SK-N-SH (cell line): ENCODE results near the gene SLC17A9. TPM values are rescaled to one million over a fixed set of nuclear protein-coding genes. Genes with fewer than 3 reads are reported as not detected.

Experiments
- CTCF ChIA-PET: fragments of 300-600, 350-600 bp; formaldehyde crosslinking; extraction: SDS; loops from one replicate; lab custom pipeline; 2021; lab: Yijun Ruan, JAX
- POLR2A ChIA-PET: fragments of 350-600 bp; sonication (Branson Sonifier 250); formaldehyde crosslinking; extraction: SDS; loops from one replicate; lab custom pipeline; 2020; ENCODE audit warnings: antibody characterized with exemption, inconsistent platforms; lab: Yijun Ruan, JAX
- DNase-seq: peaks from one replicate; pipeline ENCODE4 v3.0.0; 2012
- H2AFZ ChIP-seq: fragments of 200-600 bp; sonication (generic); 2 replicates; pipeline ENCODE4 v1.8.1; 2016; ENCODE audit warnings: antibody characterized with exemption, mild to moderate bottlenecking, low read depth
- H3F3A ChIP-seq: fragments of 200-600 bp; sonication (generic); replicated peaks from 2 replicates; pipeline ENCODE3; 2016; ENCODE audit warnings: antibody characterized with exemption, mild to moderate bottlenecking; ENCODE audit not compliant: insufficient read depth
- H3K27ac ChIP-seq, 2 experiments: fragments of 200-500 bp in 1 of 2; fragments of 200-600 bp in 1 of 2; sonication (Bioruptor generic) in 1 of 2; sonication (generic), shearing (Covaris generic) in 1 of 2; 2 replicates each; pipeline versions ENCODE4 v1.5.1 to v1.6.1; 2014 to 2016; ENCODE audit warnings: low read depth in 2 of 2, inconsistent platforms in 1 of 2, low read length in 1 of 2, mild to moderate bottlenecking in 1 of 2, mixed read lengths in 1 of 2
- H3K27me3 ChIP-seq: fragments of 200-600 bp; sonication (generic), shearing (Covaris generic); 2 replicates; pipeline ENCODE4 v1.6.1; 2016; ENCODE audit warnings: mixed run types; ENCODE audit not compliant: insufficient read depth
- H3K36me3 ChIP-seq, 2 experiments: fragments of 200-500 bp in 1 of 2; fragments of 200-600 bp in 1 of 2; sonication (Bioruptor generic) in 1 of 2; sonication (generic) in 1 of 2; replicated peaks in 1 of 2; 2 replicates each; pipeline versions ENCODE3 to v1.5.1; 2014 to 2016; ENCODE audit warnings: low read length in 1 of 2, mild to moderate bottlenecking in 1 of 2; ENCODE audit not compliant: insufficient read depth in 2 of 2, control insufficient read depth in 1 of 2
- H3K4me1 ChIP-seq, 2 experiments: fragments of 200-500 bp in 1 of 2; fragments of 200-600 bp in 1 of 2; sonication (Bioruptor generic) in 1 of 2; sonication (generic), shearing (Covaris generic) in 1 of 2; 2 replicates each; pipeline versions ENCODE4 v1.5.1 to v1.6.1; 2014 to 2016; ENCODE audit warnings: low read depth in 1 of 2, low read length in 1 of 2, mixed run types in 1 of 2; ENCODE audit not compliant: insufficient read depth in 2 of 2, control insufficient read depth in 1 of 2
- H3K4me2 ChIP-seq: fragments of 200-600 bp; sonication (generic), shearing (Covaris generic); 2 replicates; pipeline ENCODE4 v1.6.1; 2017; ENCODE audit warnings: mixed run types
- H3K4me3 ChIP-seq, 2 experiments: fragments of 200-500 bp in 1 of 2; fragments of 200-600 bp in 1 of 2; sonication (Bioruptor generic) in 1 of 2; sonication (generic), shearing (Covaris generic) in 1 of 2; 2 replicates each; pipeline versions ENCODE4 v1.5.1 to v1.8.1; 2014 to 2016; ENCODE audit warnings: low read depth in 2 of 2, inconsistent platforms in 1 of 2, low read length in 1 of 2, mild to moderate bottlenecking in 1 of 2, mixed read lengths in 1 of 2, moderate library complexity in 1 of 2
- H3K79me2 ChIP-seq: fragments of 200-600 bp; sonication (generic); 2 replicates; pipeline ENCODE4 v1.8.1; 2017; ENCODE audit warnings: mild to moderate bottlenecking; ENCODE audit not compliant: insufficient read depth
- H3K9ac ChIP-seq: fragments of 200-600 bp; sonication (generic); 2 replicates; pipeline ENCODE4 v1.6.1; 2017; ENCODE audit warnings: mixed run types
- H3K9me2 ChIP-seq: fragments of 200-600 bp; sonication (generic); 2 replicates; pipeline ENCODE4 v1.6.1; 2017; ENCODE audit warnings: mixed run types
- H3K9me3 ChIP-seq: fragments of 200-600 bp; sonication (generic); 2 replicates; pipeline ENCODE4 v1.6.1; 2017; ENCODE audit warnings: mixed run types, mild to moderate bottlenecking, moderate library complexity
- H4K20me1 ChIP-seq: fragments of 200-600 bp; sonication (generic); 2 replicates; pipeline ENCODE4 v1.6.1; 2017; ENCODE audit warnings: mild to moderate bottlenecking, mixed run types; ENCODE audit not compliant: insufficient read depth
- CHD2 ChIP-seq: fragments of 150-350 bp; IDR thresholded peaks from 2 replicates; pipeline ENCODE4 v1.6.1; 2018; ENCODE audit warnings: low read length; ENCODE audit not compliant: partially characterized antibody
- EP300 ChIP-seq, 2 experiments: IDR thresholded peaks; 2 replicates each; pipeline versions ENCODE4 v1.4.0 to v1.6.1; 2012; ENCODE audit warnings: borderline replicate concordance in 1 of 2, low read depth in 1 of 2, low read length in 1 of 2
- GABPA ChIP-seq: IDR thresholded peaks from 2 replicates; pipeline ENCODE4 v1.4.0; 2012; ENCODE audit warnings: low read depth, mild to moderate bottlenecking
- GATA2 ChIP-seq: sonication (generic); formaldehyde crosslinking; IDR thresholded peaks from 2 replicates; pipeline ENCODE4 v1.5.0; 2020; ENCODE audit warnings: mild to moderate bottlenecking, missing genetic modification reagents
- MXI1 ChIP-seq: IDR thresholded peaks from 2 replicates; pipeline ENCODE4 v1.6.1; 2012; ENCODE audit warnings: mild to moderate bottlenecking, low read depth, low read length, improper control_type of control experiment
- RAD21 ChIP-seq: IDR thresholded peaks from 2 replicates; pipeline ENCODE4 v1.6.1; 2012; ENCODE audit warnings: mild to moderate bottlenecking, low read length
- RCOR1 ChIP-seq: fragments of 150-350 bp; IDR thresholded peaks from 2 replicates; pipeline ENCODE4 v1.6.1; 2017; ENCODE audit warnings: antibody characterized with exemption, low read length
- RXRA ChIP-seq: IDR thresholded peaks from 2 replicates; pipeline ENCODE4 v1.4.0; 2012; ENCODE audit warnings: low read depth, mild to moderate bottlenecking, borderline replicate concordance
- SIN3A ChIP-seq: IDR thresholded peaks from 2 replicates; pipeline ENCODE4 v1.6.1; 2012; ENCODE audit warnings: low read depth, mild to moderate bottlenecking, low read length, moderate library complexity, borderline replicate concordance
- SMC3 ChIP-seq: IDR thresholded peaks from 2 replicates; pipeline ENCODE4 v1.6.1; 2012; ENCODE audit warnings: low read depth, low read length, improper control_type of control experiment
- WGBS: methylation state at CpG from one replicate; pipeline ENCODE4 v1.1.6; 2017; ENCODE audit warnings: low lambda C conversion rate; 5-methylcytosine and 5-hydroxymethylcytosine counted together
- polyA plus RNA-seq, 3 experiments: library from polyadenylated mRNA; depleted of rRNA; stranded (reverse); fragments of >200 nt; gene quantifications; 2 replicates each; pipeline ENCODE4 v1.2.3, GENCODE V29; 2012
- TF ChIP-seq, protein P1 (sequence below): fragments of 150-350 bp; IDR thresholded peaks from 2 replicates; pipeline ENCODE4 v1.6.1; 2017; ENCODE audit warnings: antibody characterized with exemption, low read length, low read depth, borderline replicate concordance

The SLC17A9 gene
- polyA plus RNA-seq, 1 of the 3 experiments (the other 2 are of a cell fraction): not detected

DNA sequence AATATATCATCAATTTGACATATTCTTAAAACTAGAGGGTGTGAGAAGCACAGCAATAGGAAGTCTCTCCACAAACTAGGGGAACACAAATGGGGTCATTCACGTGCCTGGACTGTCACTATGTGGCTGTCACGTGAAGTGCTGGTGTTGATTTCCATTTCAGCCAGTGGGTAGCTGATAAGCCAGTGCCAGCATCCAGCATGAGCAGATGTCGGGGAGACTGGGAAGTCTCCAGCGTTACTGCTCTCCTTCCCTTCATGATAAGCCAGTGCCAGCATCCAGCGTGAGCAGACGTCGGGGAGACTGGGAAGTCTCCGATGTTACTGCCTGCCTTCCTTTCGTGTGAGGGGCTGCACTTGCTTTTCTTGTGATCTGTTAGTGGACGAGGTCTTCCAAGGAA lies 5.6 kb upstream of the SLC17A9 start:
- no peak overlapping the region; a peak in 1 of 4 replicates for H3K27ac ChIP-seq
- peaks cover 5% of the 10 kb centered on the region; the same call in 1 of the 2 replicates for H4K20me1 ChIP-seq
- no peaks in the 10 kb centered on the region for H3K9me2 ChIP-seq
- DNase-seq: peak; percentile 79
- H3K9me3 ChIP-seq: no peaks in the 10 kb centered on the region
- 64% methylated on average over 10 of the region's 10 CpGs for WGBS
- no peaks in the 10 kb centered on the region for H3F3A ChIP-seq
- H3K4me1 ChIP-seq: peaks cover 0 to 16% of the 10 kb centered on the region in 2 experiments; a peak in 2 of 4 replicates
- CTCF ChIA-PET: interaction anchor here (0.9 to 1.7 kb wide), 3 partner anchors 17 to 62 kb away, joined by 3 to 5 read pairs (median 5); no protein-coding TSS in a partner anchor
- no peaks in the 10 kb centered on the region for H3K27me3 ChIP-seq
- no peak overlapping the region for H3K4me2 ChIP-seq
- peaks cover 24% of the 10 kb centered on the region for H3K79me2 ChIP-seq
- peaks cover 51 to 73% of the 10 kb centered on the region in 2 experiments for H3K36me3 ChIP-seq
- H3K9ac ChIP-seq: no peak overlapping the region
- no peak overlapping the region for H2AFZ ChIP-seq
- TF ChIP-seq GABPA (no peak), RAD21 (peak; percentile 54), RCOR1 (peak; percentile 93), MXI1 (peak; percentile 98), EP300 (IDR thresholded peaks at IDR 0.05; ENCODE audit: borderline replicate concordance in 1 of 2, low read depth in 1 of 2, low read length in 1 of 2) (peak in 1 of 2 experiments; percentile 59; a peak in 2 of 4 replicates), GATA2 (CRISPR knock-in tag) (peak; percentile 75), RXRA (no peak), CHD2 (peak; percentile 68)
- TF ChIP-seq, protein P1, sequence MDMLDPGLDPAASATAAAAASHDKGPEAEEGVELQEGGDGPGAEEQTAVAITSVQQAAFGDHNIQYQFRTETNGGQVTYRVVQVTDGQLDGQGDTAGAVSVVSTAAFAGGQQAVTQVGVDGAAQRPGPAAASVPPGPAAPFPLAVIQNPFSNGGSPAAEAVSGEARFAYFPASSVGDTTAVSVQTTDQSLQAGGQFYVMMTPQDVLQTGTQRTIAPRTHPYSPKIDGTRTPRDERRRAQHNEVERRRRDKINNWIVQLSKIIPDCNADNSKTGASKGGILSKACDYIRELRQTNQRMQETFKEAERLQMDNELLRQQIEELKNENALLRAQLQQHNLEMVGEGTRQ: peak; percentile 40; the same call in 1 of the 2 replicates
- TF ChIP-seq, all 33 proteins: peak for 7
- POLR2A ChIA-PET: interaction anchor here (1.2 kb wide), 1 partner anchor 9 kb away, joined by 3 read pairs; the partner anchor contains the start of gene GID8
- H3K4me3 ChIP-seq: no peak overlapping the region

- CTCF ChIA-PET: interaction anchor here (0.9 to 1.7 kb wide), 3 partner anchors 17 to 109 kb away, joined by 3 to 5 read pairs (median 3); no protein-coding TSS in a partner anchor
- Histone ChIP-seq H3K27me3 (no peaks in the 10 kb centered on the region), H3K4me3 (no peak overlapping the region), H3K9me2 (no peaks in the 10 kb centered on the region), H3K27ac (no peak overlapping the region), H3K4me2 (no peak overlapping the region), H3K9me3 (no peaks in the 10 kb centered on the region), H3K79me2 (peaks cover 16% of the 10 kb centered on the region; the same call in 1 of the 2 replicates), H2AFZ (no peak overlapping the region), H3K9ac (no peak overlapping the region), H3K4me1 (peaks cover 0 to 16% of the 10 kb centered on the region in 2 experiments; a peak in 2 of 4 replicates), H3K36me3 (peaks cover 51 to 69% of the 10 kb centered on the region in 2 experiments), H3F3A (no peaks in the 10 kb centered on the region), H4K20me1 (no peaks in the 10 kb centered on the region)
- TF ChIP-seq SMC3 (no peak), SIN3A (no peak)
- TF ChIP-seq, protein P1: no peak
- DNase-seq: no peak
- POLR2A ChIA-PET: no interaction called here
- WGBS: 96% methylated on average over 17 of the region's 17 CpGs
Observed at GRCh38 chr20:62947532-62948300, 4.8 kb upstream of the SLC17A9 start.
